ENCODE results near the gene DIDO1. TPM values are rescaled to one million over a fixed set of nuclear protein-coding genes. Genes with fewer than 3 reads are reported as not detected.

The DIDO1 gene
- total RNA-seq, 4 donors from 2014 or later = 72.5 to 143 (median 105) TPM

GRCh38 chr20:62929051-62929538, 2.8 kb upstream of the DIDO1 start:
- Histone ChIP-seq H3K27ac (peak overlapping the region; percentile 73 to 99 (median 94)), H3K27me3 (no peaks in the 10 kb centered on the region), H3K4me1 (peaks cover 7 to 43% (median 16%) of the 10 kb centered on the region in 4 donors), H3K4me3 (peak overlapping the region; percentile 54 to 64 (median 60)), H3K9me3 (no peaks in the 10 kb centered on the region), H3K36me3 (peaks cover 0 to 2% (median 0%) of the 10 kb centered on the region in 3 donors)
- peak; percentile 65 to 87 (median 83) for DNase-seq
- TF ChIP-seq CTCF (IDR thresholded peaks at IDR 0.05) = no peak
- TF ChIP-seq POLR2A (IDR thresholded peaks at IDR 0.05) = peak; percentile 41 to 71

GRCh38 chr20:62928246-62928939, 2.1 kb upstream of the DIDO1 start:
- Histone ChIP-seq H3K27me3 (no peaks in the 10 kb centered on the region), H3K4me3 (peak overlapping the region; percentile 54 to 64 (median 60)), H3K4me1 (peaks cover 7 to 50% (median 20%) of the 10 kb centered on the region in 4 donors), H3K27ac (peak overlapping the region; percentile 73 to 99 (median 94)), H3K36me3 (no peaks in the 10 kb centered on the region), H3K9me3 (no peaks in the 10 kb centered on the region)
- peak in 2 of 3 donors; percentile 57 to 59 for DNase-seq
- TF ChIP-seq POLR2A (IDR thresholded peaks at IDR 0.05) (no peak), CTCF (IDR thresholded peaks at IDR 0.05) (no peak)

- Histone ChIP-seq H3K36me3 (no peaks in the 10 kb centered on the region), H3K27me3 (no peaks in the 10 kb centered on the region), H3K4me1 (peaks cover 7 to 62% (median 31%) of the 10 kb centered on the region in 4 donors), H3K9me3 (no peaks in the 10 kb centered on the region), H3K4me3 (peak overlapping the region; percentile 97 to 99 (median 98)), H3K27ac (peak overlapping the region; percentile 96 to 99 (median 98))
- TF ChIP-seq CTCF (IDR thresholded peaks at IDR 0.05) (no peak), POLR2A (IDR thresholded peaks at IDR 0.05) (no peak)
- DNase-seq = peak in 2 of 3 donors; percentile 37 to 40
Measured at GRCh38 chr20:62927128-62927705, 912 bp upstream of the DIDO1 start.

GRCh38 chr20:62925420-62926228, 681 bp downstream of the DIDO1 start:
- DNase-seq = peak; percentile 57 to 72 (median 69)
- peaks cover 7 to 78% (median 36%) of the 10 kb centered on the region in 4 donors for H3K4me1 ChIP-seq
- H3K9me3 ChIP-seq = no peaks in the 10 kb centered on the region
- H3K36me3 ChIP-seq = no peaks in the 10 kb centered on the region
- no peaks in the 10 kb centered on the region for H3K27me3 ChIP-seq
- TF ChIP-seq CTCF (IDR thresholded peaks at IDR 0.05) (no peak), POLR2A (IDR thresholded peaks at IDR 0.05) (no peak)
- H3K4me3 ChIP-seq = peak overlapping the region; percentile 97 to 99 (median 98)
- H3K27ac ChIP-seq = peak overlapping the region; percentile 96 to 99 (median 98)

DNA sequence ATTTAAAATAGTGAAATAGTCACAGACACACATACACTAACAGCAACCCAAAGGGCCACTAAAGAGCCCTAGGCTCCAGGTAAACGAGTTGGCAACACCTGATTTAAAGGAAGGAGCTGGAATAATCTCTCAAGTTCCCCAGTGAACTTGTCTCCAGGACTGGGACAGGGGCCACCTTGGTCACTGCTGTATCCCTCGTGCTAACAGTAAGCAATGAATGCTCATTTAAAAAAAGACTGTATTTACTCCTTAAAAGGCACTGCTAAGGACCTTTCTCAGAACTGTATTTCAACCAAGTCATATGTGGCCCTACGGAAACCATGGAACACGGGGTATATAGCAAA, 1.3 kb downstream of the DIDO1 start:
- DNase-seq = no peak
- no peak for TF ChIP-seq CTCF (IDR thresholded peaks at IDR 0.05)
- TF ChIP-seq POLR2A (IDR thresholded peaks at IDR 0.05) = no peak
- peaks cover 7 to 81% (median 36%) of the 10 kb centered on the region in 4 donors for H3K4me1 ChIP-seq

More for the DNA sequence above, 1.3 kb downstream of the DIDO1 start:
- peak overlapping the region; percentile 97 to 99 (median 98) for H3K4me3 ChIP-seq
- no peaks in the 10 kb centered on the region for H3K36me3 ChIP-seq
- peak overlapping the region; percentile 96 to 99 (median 98) for H3K27ac ChIP-seq
- no peaks in the 10 kb centered on the region for H3K9me3 ChIP-seq
- H3K27me3 ChIP-seq = no peaks in the 10 kb centered on the region

All from Peyer's patch (tissue), 4 donors.